LNCaP clone FGC (cell line): ENCODE results near the gene HHAT.
A peak's percentile ranks its signal among the peaks of the same experiment; 100 is the strongest.

Experiments
- DNase-seq: peaks from one replicate; pipeline ENCODE4 v3.0.0-alpha.2; 2011; ENCODE audit warnings: low read depth
- H3K4me3 ChIP-seq: 2 replicates; pipeline ENCODE4 v1.5.1; 2011; ENCODE audit warnings: mild to moderate bottlenecking, low read depth, low read length, control low read depth
- TF ChIP-seq, protein P1 (sequence below): IDR thresholded peaks from 2 replicates; pipeline ENCODE4 v1.5.1; 2012; ENCODE audit warnings: mild to moderate bottlenecking; ENCODE audit not compliant: control insufficient read depth, insufficient read depth; ENCODE audit errors: extremely low read depth

Gene HHAT

DNA sequence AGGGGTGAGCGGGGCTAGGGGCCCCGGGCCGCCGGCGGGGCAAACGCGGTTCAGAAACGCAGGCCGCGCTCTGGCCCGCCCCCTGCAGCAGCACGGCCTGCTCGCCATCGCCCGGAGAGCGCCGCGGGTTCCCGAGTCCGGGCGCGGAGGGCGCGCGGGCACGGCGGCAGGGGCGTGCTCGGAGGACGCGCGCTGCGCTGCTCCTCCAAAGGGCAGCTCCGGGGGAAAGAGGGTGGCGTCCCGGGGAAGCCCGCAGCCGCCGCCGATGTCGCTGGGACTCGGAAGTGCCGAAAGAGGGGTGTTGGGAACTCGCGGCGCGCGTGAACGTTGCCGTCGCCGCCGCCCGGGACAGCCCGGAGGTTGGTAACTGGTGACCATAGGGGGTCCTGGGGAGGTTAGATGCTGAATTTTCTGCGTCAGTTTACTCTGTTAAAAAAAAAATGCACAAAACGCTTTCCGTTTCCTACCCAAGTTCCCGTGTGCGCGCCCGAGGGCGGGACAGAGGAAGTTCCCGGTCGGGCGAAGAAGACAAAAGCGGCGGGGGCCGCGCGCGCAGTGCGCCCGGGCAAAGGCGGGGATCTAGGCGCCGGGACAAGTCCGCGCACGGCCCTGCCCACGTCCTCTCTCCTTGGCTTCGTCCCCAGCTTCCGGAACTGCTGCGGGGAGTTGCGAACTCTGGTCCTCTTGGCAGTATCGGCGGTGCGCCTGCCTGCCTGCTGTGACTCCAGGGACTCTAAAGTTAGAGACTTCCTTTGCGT, at the start of gene HHAT:
Gene HHAT, plus strand, starts transcription at position 157 of the 758 bp plus-strand sequence. CDS start 20,074 bp downstream, outside the sequence.
- peak within 1 kb of the TSS; percentile 75 for H3K4me3 ChIP-seq
- TF ChIP-seq, protein P1, sequence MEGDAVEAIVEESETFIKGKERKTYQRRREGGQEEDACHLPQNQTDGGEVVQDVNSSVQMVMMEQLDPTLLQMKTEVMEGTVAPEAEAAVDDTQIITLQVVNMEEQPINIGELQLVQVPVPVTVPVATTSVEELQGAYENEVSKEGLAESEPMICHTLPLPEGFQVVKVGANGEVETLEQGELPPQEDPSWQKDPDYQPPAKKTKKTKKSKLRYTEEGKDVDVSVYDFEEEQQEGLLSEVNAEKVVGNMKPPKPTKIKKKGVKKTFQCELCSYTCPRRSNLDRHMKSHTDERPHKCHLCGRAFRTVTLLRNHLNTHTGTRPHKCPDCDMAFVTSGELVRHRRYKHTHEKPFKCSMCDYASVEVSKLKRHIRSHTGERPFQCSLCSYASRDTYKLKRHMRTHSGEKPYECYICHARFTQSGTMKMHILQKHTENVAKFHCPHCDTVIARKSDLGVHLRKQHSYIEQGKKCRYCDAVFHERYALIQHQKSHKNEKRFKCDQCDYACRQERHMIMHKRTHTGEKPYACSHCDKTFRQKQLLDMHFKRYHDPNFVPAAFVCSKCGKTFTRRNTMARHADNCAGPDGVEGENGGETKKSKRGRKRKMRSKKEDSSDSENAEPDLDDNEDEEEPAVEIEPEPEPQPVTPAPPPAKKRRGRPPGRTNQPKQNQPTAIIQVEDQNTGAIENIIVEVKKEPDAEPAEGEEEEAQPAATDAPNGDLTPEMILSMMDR = no peak
- peak; percentile 27 for DNase-seq

DNA sequence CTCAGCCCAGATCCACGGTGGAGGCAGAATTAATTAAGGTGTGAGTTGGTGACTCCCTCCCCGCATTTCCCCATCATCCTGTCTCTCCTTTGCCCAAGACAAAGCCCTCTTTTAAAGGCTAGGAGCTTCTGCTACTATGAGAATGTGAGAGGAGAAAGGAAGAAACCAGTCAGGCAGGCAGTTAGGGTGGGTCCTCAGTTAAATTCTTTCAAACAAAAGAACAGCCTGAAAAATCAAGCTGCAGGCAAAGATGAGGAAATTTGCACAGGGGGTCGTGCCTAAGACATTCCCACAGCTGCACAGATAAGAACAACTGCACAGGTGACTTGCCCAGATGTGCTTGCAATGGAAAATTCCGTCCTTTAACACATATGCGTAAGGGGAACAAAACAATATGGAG, 48.5 kb upstream of the HHAT start:
- no peak overlapping the region for H3K4me3 ChIP-seq
- no peak for DNase-seq
- TF ChIP-seq, protein P1 = no peak

GRCh38 chr1:210288116-210288515, 40.6 kb upstream of the HHAT start:
- DNase-seq = no peak
- H3K4me3 ChIP-seq = no peak overlapping the region
- TF ChIP-seq, protein P1 = no peak

DNA sequence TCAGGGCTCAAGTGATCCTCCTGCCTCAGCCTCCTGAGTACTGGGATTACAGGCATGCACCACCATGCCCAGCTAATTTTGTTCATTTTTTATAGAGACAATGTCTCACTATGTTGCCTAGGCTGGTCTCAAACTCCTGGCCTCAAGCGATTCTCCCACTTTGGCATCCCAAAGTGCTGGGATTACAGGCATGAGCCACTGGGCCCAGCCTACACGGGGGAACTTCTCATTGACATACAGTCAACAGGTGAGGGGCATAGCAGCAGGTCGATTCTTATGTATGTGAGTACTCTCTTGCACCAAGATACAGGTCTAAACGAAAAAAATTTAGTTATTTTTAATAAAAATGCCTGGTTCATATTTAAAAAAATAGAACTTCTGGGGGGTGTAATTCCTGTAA, 39.5 kb upstream of the HHAT start:
- no peak overlapping the region for H3K4me3 ChIP-seq
- DNase-seq = no peak
- TF ChIP-seq, protein P1 = no peak

GRCh38 chr1:210291081-210291764, 37.5 kb upstream of the HHAT start:
- no peak for DNase-seq
- TF ChIP-seq, protein P1 = no peak
- no peak overlapping the region for H3K4me3 ChIP-seq

GRCh38 chr1:210291786-210292230, 36.9 kb upstream of the HHAT start:
- TF ChIP-seq, protein P1 = no peak
- no peak overlapping the region for H3K4me3 ChIP-seq
- no peak for DNase-seq
